Tibial artery (tissue), 4 donors: Measurements from ENCODE around the gene CRMP1.
"Not testable (repeated sequence)": the region's sequence is repeated elsewhere in the genome, so short reads cannot be mapped to it uniquely, and the experiment has no call there.

ENCODE experiments used
- DNase-seq, 2 donors: peaks; one replicate each; pipeline ENCODE4 v3.0.0-alpha.2; 2019
- H3K27ac ChIP-seq, 2 donors: fragments of 200-600 bp; sonication (generic) in 1 of 2; 1 replicate in 1 of 2; 2 replicates in 1 of 2; pipeline ENCODE4 v1.5.1; 2018 to 2019; ENCODE audit warnings: mild to moderate bottlenecking in 1 of 2
- H3K27me3 ChIP-seq, 2 donors: fragments of 200-600 bp; sonication (generic) in 1 of 2; one replicate each; pipeline versions ENCODE4 v1.5.1 to v1.6.0; 2016 to 2019
- H3K36me3 ChIP-seq, 3 donors: fragments of 200-600 bp; sonication (generic) in 2 of 3; one replicate each; pipeline ENCODE4 v1.5.1; 2016 to 2019; ENCODE audit warnings: mild to moderate bottlenecking in 2 of 3
- H3K4me1 ChIP-seq, 4 donors: fragments of 200-600 bp; sonication (generic) in 2 of 4; 1 replicate in 3 of 4; 2 replicates in 1 of 4; pipeline ENCODE4 v1.5.1; 2016 to 2019
- H3K4me3 ChIP-seq, 2 donors: fragments of 200-600 bp; sonication (generic) in 1 of 2; 1 replicate in 1 of 2; 2 replicates in 1 of 2; pipeline ENCODE4 v1.5.1; 2018 to 2019; ENCODE audit warnings: mild to moderate bottlenecking in 2 of 2
- H3K9me3 ChIP-seq, 3 donors: fragments of 200-600 bp; sonication (generic) in 1 of 3; one replicate each; pipeline ENCODE4 v1.5.1; 2016 to 2019
- intact Hi-C: fragments of 100-400 bp; cut with DNase I; formaldehyde crosslinking; loops from one replicate; pipeline ENCODE4 v1.15.0; 2023; ENCODE audit warnings: low total_unique reads
- TF ChIP-seq, protein P1 (sequence below), 2 experiments: fragments of 200-600 bp in 1 of 2; fragments of 450-650 bp in 1 of 2; IDR thresholded peaks; one replicate each; pipeline ENCODE4 v1.5.1; 2017 to 2019; ENCODE audit warnings: antibody characterized with exemption in 2 of 2, mild to moderate bottlenecking in 1 of 2, moderate library complexity in 1 of 2

The CRMP1 gene

DNA sequence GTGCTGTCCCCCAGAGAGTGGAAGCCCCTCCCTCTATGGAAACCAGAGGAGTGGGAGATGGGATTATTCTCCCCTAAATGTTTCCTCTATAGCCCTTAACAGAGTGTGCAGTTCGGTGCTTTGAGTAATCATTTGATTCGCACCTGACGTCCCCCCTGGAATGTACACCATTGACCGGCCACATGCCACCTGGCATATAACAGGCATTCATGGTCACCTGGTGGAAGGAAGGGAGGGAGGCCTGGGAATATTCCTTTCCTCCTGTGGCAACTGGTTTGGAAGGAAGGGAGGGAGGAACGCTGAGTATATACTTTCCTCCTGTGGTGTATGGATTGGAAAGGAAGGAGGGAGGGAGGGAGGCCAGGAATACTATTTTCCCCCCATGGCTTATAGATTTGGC, 77.2 kb downstream of the CRMP1 start:
- Histone ChIP-seq H3K9me3 (peaks cover 0 to 2% (median 0%) of the 10 kb centered on the region in 3 donors), H3K4me1 (no peaks in the 10 kb centered on the region), H3K27me3 (no peaks in the 10 kb centered on the region), H3K4me3 (no peak overlapping the region), H3K27ac (no peak overlapping the region), H3K36me3 (peaks cover 25 to 93% (median 72%) of the 10 kb centered on the region in 3 donors)
- intact Hi-C loops = loop anchor here (10.0 kb wide), 1 partner anchor 761 kb away; the partner anchor contains the start of gene STK32B
- TF ChIP-seq, protein P1, sequence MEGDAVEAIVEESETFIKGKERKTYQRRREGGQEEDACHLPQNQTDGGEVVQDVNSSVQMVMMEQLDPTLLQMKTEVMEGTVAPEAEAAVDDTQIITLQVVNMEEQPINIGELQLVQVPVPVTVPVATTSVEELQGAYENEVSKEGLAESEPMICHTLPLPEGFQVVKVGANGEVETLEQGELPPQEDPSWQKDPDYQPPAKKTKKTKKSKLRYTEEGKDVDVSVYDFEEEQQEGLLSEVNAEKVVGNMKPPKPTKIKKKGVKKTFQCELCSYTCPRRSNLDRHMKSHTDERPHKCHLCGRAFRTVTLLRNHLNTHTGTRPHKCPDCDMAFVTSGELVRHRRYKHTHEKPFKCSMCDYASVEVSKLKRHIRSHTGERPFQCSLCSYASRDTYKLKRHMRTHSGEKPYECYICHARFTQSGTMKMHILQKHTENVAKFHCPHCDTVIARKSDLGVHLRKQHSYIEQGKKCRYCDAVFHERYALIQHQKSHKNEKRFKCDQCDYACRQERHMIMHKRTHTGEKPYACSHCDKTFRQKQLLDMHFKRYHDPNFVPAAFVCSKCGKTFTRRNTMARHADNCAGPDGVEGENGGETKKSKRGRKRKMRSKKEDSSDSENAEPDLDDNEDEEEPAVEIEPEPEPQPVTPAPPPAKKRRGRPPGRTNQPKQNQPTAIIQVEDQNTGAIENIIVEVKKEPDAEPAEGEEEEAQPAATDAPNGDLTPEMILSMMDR (IDR thresholded peaks at IDR 0.05) = no peak
- DNase-seq = peak in 1 of 2 donors; percentile 29

DNA sequence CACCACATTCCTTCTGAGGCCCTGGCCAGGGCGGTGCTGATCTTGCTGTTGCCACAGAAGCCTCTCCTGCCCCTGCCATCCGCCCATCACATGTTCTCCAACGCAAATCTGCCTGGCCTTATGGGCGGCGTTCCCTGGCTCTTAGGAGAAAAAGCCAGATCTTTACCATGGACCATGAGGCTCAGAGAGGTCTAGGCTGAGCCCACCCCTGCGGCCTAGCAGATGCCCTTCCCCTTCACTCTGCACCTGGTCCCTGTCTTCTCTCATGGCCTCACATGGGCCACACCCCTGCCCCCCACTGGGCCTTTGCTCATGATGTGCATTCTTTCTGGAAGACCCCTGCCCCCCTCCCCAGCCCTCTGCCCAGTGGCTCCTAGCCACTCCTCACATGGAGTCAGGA, 78.5 kb downstream of the CRMP1 start:
- H3K27ac ChIP-seq = no peak overlapping the region
- peaks cover 0 to 7% (median 0%) of the 10 kb centered on the region in 3 donors for H3K9me3 ChIP-seq
- intact Hi-C loops = loop anchor here (10.0 kb wide), 1 partner anchor 760 kb away; the partner anchor contains the start of gene STK32B
- H3K36me3 ChIP-seq = peaks cover 35 to 93% (median 73%) of the 10 kb centered on the region in 3 donors
- DNase-seq = peak in 1 of 2 donors; percentile 49
- no peaks in the 10 kb centered on the region for H3K4me1 ChIP-seq
- H3K4me3 ChIP-seq = no peak overlapping the region
- no peaks in the 10 kb centered on the region for H3K27me3 ChIP-seq
- TF ChIP-seq, protein P1 (IDR thresholded peaks at IDR 0.05) = no peak

GRCh38 chr4:5813882-5814255, 79.0 kb downstream of the CRMP1 start:
- Histone ChIP-seq H3K27me3 (no peaks in the 10 kb centered on the region), H3K4me1 (no peaks in the 10 kb centered on the region), H3K9me3 (peaks cover 0 to 7% (median 0%) of the 10 kb centered on the region in 3 donors), H3K27ac (no peak overlapping the region), H3K36me3 (peaks cover 40 to 93% (median 73%) of the 10 kb centered on the region in 3 donors), H3K4me3 (no peak overlapping the region)
- TF ChIP-seq, protein P1 (IDR thresholded peaks at IDR 0.05) = no peak
- intact Hi-C loops = loop anchor here (10.0 kb wide), 1 partner anchor 759 kb away; the partner anchor contains the start of gene STK32B
- peak in 1 of 2 donors; percentile 37 for DNase-seq

- DNase-seq = peak in 1 of 2 donors; percentile 51
- H3K27ac ChIP-seq = no peak overlapping the region
- H3K9me3 ChIP-seq = peaks cover 0 to 7% (median 0%) of the 10 kb centered on the region in 3 donors
- H3K4me3 ChIP-seq = no peak overlapping the region
- intact Hi-C loops = loop anchor here (10.0 kb wide), 1 partner anchor 758 kb away; the partner anchor contains the start of gene STK32B
- peaks cover 49 to 93% (median 75%) of the 10 kb centered on the region in 3 donors for H3K36me3 ChIP-seq
- H3K27me3 ChIP-seq = no peaks in the 10 kb centered on the region
- no peaks in the 10 kb centered on the region for H3K4me1 ChIP-seq
- TF ChIP-seq, protein P1 (IDR thresholded peaks at IDR 0.05) = peak; percentile 66 to 70
These were observed 80.2 kb downstream of the CRMP1 start for GRCh38 chr4:5812506-5813229.

GRCh38 chr4:5812057-5812456, 80.8 kb downstream of the CRMP1 start:
- H3K36me3 ChIP-seq = peaks cover 46 to 94% (median 77%) of the 10 kb centered on the region in 3 donors
- intact Hi-C loops = loop anchor here (10.0 kb wide), 1 partner anchor 757 kb away; the partner anchor contains the start of gene STK32B
- H3K4me1 ChIP-seq, H3K4me3 ChIP-seq, H3K9me3 ChIP-seq, H3K27ac ChIP-seq, H3K27me3 ChIP-seq: not testable (repeated sequence)
- peak in 1 of 2 donors; percentile 59 for DNase-seq
